Measurements from ENCODE around the gene NXPE2. TPM values are rescaled to one million over a fixed set of nuclear protein-coding genes. Genes with fewer than 3 reads are reported as not detected.

NXPE2 gene
- total RNA-seq, 1 donor: under 0.01 TPM

DNA sequence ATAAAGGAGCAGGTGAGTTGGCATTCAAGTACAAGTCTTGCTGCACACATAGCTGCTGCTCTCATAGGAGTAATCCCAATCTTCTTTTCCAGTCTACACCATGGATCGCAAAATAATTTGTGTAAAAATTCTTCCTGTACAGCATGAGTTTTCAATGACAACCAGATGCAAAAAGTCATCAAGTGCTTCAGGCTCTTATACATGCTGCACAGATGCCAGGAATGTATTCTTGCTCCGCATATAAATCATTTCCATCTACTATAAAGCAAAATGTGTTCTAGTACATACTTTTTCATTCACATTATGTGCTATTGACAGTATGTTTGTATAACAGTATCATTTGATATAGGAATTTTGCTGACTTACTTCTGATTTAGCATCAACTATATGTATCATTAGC lies 35.4 kb downstream of the NXPE2 start:
- H3K79me2 ChIP-seq (ENCODE audit: insufficient read depth, low read length): no peaks in the 10 kb centered on the region
- TF ChIP-seq, protein P1, sequence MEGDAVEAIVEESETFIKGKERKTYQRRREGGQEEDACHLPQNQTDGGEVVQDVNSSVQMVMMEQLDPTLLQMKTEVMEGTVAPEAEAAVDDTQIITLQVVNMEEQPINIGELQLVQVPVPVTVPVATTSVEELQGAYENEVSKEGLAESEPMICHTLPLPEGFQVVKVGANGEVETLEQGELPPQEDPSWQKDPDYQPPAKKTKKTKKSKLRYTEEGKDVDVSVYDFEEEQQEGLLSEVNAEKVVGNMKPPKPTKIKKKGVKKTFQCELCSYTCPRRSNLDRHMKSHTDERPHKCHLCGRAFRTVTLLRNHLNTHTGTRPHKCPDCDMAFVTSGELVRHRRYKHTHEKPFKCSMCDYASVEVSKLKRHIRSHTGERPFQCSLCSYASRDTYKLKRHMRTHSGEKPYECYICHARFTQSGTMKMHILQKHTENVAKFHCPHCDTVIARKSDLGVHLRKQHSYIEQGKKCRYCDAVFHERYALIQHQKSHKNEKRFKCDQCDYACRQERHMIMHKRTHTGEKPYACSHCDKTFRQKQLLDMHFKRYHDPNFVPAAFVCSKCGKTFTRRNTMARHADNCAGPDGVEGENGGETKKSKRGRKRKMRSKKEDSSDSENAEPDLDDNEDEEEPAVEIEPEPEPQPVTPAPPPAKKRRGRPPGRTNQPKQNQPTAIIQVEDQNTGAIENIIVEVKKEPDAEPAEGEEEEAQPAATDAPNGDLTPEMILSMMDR (IDR thresholded peaks at IDR 0.05; ENCODE audit: extremely low read depth, low read depth, low read length): no peak
- H3K27ac ChIP-seq (ENCODE audit: low read depth, low read length): no peak overlapping the region
- no peak overlapping the region for H3K4me3 ChIP-seq (ENCODE audit: insufficient read depth, low read length)
- H3K4me2 ChIP-seq (ENCODE audit: insufficient read depth, low read length): no peak overlapping the region
- H3K27me3 ChIP-seq (ENCODE audit: insufficient read depth, low read length): no peaks in the 10 kb centered on the region
- H2AFZ ChIP-seq (ENCODE audit: low read length): no peak overlapping the region
- no peaks in the 10 kb centered on the region for H4K20me1 ChIP-seq (ENCODE audit: insufficient read depth, low read length)
- DNase-seq (ENCODE audit: insufficient read length, low spot score, missing footprints): no peak
- no peaks in the 10 kb centered on the region for H3K4me1 ChIP-seq (ENCODE audit: insufficient read depth, low read length)
- H3K9me3 ChIP-seq (ENCODE audit: low read depth, low read length): no peaks in the 10 kb centered on the region
- H3K36me3 ChIP-seq (ENCODE audit: insufficient read depth, low read length): no peaks in the 10 kb centered on the region

DNA sequence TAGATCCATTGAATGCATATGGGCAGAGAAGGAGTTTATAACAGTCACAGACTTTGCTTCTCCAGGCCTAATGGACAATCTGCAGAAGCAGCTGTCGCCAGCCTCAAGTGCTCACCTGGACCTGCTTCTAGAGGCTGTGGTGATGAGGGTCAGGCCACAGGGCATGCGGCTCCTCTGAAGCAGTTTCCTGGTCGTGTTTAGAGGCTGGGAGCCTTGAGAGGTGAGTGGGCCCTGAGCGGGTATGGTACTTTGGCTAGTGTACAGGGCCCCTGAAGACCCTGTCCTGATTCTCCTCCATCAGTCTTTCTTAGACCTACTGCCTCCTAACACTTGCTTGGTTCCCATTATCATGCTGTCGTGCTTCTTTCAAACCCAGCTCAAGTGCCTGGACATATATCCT lies 41.2 kb downstream of the NXPE2 start:
- Histone ChIP-seq H3K4me3 (ENCODE audit: insufficient read depth, low read length) (no peak overlapping the region), H3K27me3 (ENCODE audit: insufficient read depth, low read length) (no peaks in the 10 kb centered on the region), H3K4me2 (ENCODE audit: insufficient read depth, low read length) (no peak overlapping the region), H3K79me2 (ENCODE audit: insufficient read depth, low read length) (no peaks in the 10 kb centered on the region), H2AFZ (ENCODE audit: low read length) (no peak overlapping the region), H3K9me3 (ENCODE audit: low read depth, low read length) (no peaks in the 10 kb centered on the region), H4K20me1 (ENCODE audit: insufficient read depth, low read length) (no peaks in the 10 kb centered on the region), H3K4me1 (ENCODE audit: insufficient read depth, low read length) (no peaks in the 10 kb centered on the region), H3K36me3 (ENCODE audit: insufficient read depth, low read length) (no peaks in the 10 kb centered on the region), H3K27ac (ENCODE audit: low read depth, low read length) (no peak overlapping the region)
- TF ChIP-seq, protein P1 (IDR thresholded peaks at IDR 0.05; ENCODE audit: extremely low read depth, low read depth, low read length): no peak
- no peak for DNase-seq (ENCODE audit: insufficient read length, low spot score, missing footprints)

DNA sequence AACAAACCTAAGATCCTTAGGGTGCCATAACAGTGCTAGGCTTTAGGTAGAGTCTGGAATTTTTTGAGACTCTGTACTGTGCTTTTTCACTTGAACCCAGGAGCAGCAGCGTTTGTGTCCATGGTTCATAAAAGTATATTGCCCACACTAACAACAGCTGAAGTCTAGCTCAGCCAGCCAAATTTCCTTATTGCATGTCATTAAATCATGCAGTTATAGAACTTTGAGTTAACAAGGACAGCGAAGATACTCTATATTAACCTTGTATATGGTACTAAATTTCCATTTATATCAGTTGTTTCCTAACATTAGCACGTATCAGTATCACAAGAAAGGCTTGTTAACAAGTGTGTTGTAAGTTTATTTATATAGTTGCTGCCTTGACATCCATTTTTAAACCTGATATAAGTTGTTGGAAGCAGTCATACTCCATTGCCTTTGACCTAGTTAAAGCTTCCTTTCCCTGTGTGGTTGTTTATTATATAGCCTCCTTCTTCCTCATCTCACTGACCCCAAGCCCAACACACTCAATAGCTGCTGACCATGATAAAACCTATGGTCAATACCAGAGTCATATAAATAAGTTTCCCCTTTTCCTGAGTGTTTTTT lies 46.7 kb downstream of the NXPE2 start:
- no peaks in the 10 kb centered on the region for H3K4me1 ChIP-seq (ENCODE audit: insufficient read depth, low read length)
- H3K36me3 ChIP-seq (ENCODE audit: insufficient read depth, low read length): no peaks in the 10 kb centered on the region
- H3K27me3 ChIP-seq (ENCODE audit: insufficient read depth, low read length): no peaks in the 10 kb centered on the region
- H3K4me3 ChIP-seq (ENCODE audit: insufficient read depth, low read length): no peak overlapping the region
- DNase-seq (ENCODE audit: insufficient read length, low spot score, missing footprints): no peak
- H3K9me3 ChIP-seq (ENCODE audit: low read depth, low read length): no peaks in the 10 kb centered on the region
- H4K20me1 ChIP-seq (ENCODE audit: insufficient read depth, low read length): no peaks in the 10 kb centered on the region
- TF ChIP-seq, protein P1 (IDR thresholded peaks at IDR 0.05; ENCODE audit: extremely low read depth, low read depth, low read length): no peak
- no peak overlapping the region for H3K27ac ChIP-seq (ENCODE audit: low read depth, low read length)
- H3K4me2 ChIP-seq (ENCODE audit: insufficient read depth, low read length): no peak overlapping the region
- no peak overlapping the region for H2AFZ ChIP-seq (ENCODE audit: low read length)
- H3K79me2 ChIP-seq (ENCODE audit: insufficient read depth, low read length): no peaks in the 10 kb centered on the region

DNA sequence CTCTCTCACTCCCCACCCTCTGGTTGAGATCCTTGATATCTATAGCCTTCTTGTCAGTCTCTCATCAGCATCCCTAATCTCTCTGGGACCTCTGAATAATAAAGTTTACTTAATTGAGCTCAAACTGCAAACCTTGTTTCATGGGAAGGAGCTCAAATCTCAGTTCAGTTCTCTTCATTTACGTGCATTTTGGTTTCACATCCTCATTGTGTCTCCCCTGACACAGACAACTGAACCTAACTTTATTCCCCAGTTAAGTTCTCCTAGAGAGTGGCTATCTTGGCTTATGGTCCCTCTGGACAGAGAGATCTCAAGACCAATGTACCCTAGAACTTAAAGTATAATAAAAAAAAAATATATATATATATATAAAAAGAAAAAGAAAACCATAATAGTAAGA lies 47.3 kb downstream of the NXPE2 start:
- H3K4me3 ChIP-seq (ENCODE audit: insufficient read depth, low read length): no peak overlapping the region
- H3K4me2 ChIP-seq (ENCODE audit: insufficient read depth, low read length): no peak overlapping the region
- no peak for DNase-seq (ENCODE audit: insufficient read length, low spot score, missing footprints)
- TF ChIP-seq, protein P1 (IDR thresholded peaks at IDR 0.05; ENCODE audit: extremely low read depth, low read depth, low read length): no peak
- no peaks in the 10 kb centered on the region for H3K27me3 ChIP-seq (ENCODE audit: insufficient read depth, low read length)
- H3K27ac ChIP-seq (ENCODE audit: low read depth, low read length): no peak overlapping the region
- H3K9me3 ChIP-seq (ENCODE audit: low read depth, low read length): no peaks in the 10 kb centered on the region
- no peaks in the 10 kb centered on the region for H3K79me2 ChIP-seq (ENCODE audit: insufficient read depth, low read length)
- H2AFZ ChIP-seq (ENCODE audit: low read length): no peak overlapping the region
- H3K4me1 ChIP-seq (ENCODE audit: insufficient read depth, low read length): no peaks in the 10 kb centered on the region
- no peaks in the 10 kb centered on the region for H3K36me3 ChIP-seq (ENCODE audit: insufficient read depth, low read length)
- no peaks in the 10 kb centered on the region for H4K20me1 ChIP-seq (ENCODE audit: insufficient read depth, low read length)

Data from osteoblast (primary cell).